SIG-M5 treated with dmso at 0.1 percent for 504 hours (cell line): Measurements from ENCODE around the gene TRIM67.

Experiments
- DNase-seq: peaks from one replicate; lab custom pipeline; 2025; ENCODE audit not compliant: unreplicated experiment; lab: John Stamatoyannopoulos, UW

Gene TRIM67

DNA sequence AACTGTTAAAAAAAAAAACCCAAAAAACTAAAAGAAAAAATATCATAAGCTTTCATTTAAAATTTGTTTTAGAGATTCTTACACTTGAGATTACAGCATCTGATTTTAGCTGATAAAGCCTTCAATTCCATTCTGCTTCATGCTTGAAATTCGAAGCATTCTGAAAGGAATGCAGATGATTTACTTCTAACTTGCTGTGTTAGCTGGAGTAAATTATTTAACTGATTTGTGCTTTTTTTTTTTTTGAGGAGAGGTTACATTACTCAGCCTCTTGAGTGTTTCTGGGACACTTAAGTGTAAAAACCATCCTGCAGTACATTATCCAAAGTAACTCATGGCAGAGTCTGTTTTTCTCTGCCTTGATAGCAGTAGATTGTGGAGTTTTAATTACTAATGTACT is 4.5 kb upstream of the TRIM67 start:
- DNase-seq, result no peak

DNA sequence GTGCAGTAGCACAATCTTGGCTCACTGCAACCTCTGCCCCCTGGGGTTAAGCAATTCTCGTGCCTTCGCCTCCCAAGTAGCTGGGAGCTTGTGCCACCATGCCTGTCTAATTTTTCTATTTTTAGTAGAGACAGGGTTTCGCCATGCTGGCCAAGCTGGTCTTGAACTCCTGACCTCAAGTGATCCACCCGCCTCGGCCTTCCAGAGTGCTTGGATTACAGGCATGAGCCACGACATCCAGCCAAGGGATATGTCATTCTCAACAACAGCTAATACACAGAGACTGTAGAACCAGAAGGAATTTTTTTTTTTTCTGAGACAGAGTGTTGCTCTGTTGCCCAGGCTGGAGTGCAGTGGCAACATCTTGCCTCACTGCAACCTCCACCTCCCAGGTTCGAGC is 3.7 kb upstream of the TRIM67 start:
- DNase-seq, result peak; percentile 10

DNA sequence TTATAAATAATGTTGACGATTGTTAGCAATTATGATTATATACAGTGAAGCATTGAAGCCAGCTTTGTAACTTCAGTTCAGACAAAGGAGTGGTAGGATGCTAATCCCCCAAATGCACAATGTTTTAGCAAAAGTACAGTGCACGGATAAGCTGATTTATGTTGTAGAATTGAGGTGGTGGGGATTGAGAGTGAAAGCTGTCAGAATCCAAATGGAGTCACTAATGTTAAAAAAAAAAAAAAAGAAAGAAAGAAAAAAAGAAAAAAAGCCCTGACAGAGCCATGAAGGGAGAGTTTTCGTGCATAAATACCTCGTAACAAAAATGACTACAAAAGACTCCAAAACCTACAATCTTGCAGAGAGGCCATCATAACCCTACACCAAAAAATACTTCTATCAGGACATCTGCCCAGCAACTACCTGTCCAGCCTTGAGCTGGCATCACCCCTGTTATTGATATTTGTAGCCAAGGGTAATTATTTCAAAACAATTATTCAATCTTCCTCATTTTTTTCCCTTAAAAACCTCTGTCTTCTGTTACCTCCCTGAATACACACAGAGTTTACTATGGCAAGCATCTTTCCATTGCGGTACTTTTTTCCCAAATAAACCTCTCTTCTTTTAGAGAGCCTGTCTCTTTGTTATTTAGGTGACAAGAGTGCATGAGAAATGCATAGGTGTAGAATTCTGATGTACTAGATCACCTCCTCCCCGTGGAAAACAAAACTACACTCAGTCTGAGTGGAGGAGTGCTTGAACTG is 2.5 kb upstream of the TRIM67 start:
- no peak for DNase-seq

DNA sequence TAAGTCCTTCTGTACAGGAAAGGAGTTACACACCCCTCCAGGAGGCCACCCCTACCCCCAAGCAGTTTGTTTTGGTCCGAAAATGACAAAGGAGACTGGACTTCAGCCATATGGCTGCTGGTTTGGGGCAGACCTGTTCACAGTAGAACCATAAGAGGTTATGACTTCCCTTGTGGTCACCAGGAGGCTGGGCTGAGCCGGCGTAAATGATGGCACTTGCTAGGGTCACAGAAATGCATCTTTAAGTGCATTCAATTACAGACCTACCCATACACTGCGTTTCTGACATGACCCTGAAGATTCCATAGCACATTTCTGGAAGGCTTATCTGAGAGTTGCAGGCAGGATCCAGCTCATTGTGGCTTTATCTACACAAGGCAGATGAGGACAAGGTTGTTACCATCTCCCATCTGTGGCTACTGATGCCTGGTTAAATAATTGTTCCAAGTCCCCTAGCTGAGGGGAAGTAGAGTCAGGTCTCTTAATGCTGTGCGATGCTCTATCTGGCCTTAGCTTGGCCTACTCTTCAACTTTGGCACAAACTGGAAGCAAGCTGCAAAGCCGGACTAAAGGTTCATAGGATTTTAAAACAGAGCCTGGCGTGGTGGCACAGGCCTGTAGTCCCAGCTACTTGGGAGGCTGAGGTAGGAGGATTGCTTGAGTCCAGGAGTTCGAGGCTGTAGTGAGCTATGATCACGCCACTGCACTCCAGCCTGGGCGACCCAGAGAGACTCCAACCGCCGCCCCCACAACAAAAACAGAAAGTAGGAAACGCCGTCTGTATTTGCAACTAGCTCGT is 1.7 kb upstream of the TRIM67 start:
- DNase-seq, result no peak

DNA sequence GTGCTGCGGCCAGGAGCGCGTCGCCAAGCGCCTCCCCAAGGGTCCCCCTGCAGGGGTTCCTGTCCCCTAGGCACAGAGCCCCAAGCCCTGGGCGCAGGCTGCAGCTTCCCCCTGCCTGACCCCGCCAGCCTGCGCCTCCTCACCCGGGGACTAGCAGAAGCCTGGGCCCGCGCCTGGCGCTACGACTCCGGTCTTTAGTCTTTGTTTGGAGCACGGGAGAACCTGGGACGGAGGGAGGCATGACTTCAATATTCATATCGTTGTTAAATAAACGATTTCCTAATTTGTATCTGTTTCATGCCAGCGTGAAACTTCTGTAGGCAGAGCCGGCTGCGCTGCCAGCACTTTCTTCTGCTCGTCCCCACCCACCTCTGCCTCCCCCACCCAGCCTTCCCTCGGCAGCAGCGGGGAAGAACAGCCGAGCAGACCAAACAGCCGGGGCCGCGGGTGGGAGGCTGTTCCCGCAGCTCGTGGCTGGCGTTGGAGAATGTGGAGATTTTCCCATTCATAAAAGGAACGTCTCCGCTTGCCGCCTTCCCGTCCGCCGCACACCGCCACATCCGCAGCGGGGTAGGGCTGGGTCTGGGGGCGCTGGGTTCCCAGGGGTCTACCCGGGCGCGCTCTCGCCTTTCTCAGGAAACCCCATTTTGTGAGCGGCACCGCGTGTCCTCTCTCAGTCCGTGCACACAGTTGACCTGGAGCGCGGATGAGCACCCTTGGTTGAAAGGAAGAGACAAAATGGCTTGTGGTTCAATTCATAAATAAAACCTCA is 777 bp upstream of the TRIM67 start:
- DNase-seq, result no peak

DNA sequence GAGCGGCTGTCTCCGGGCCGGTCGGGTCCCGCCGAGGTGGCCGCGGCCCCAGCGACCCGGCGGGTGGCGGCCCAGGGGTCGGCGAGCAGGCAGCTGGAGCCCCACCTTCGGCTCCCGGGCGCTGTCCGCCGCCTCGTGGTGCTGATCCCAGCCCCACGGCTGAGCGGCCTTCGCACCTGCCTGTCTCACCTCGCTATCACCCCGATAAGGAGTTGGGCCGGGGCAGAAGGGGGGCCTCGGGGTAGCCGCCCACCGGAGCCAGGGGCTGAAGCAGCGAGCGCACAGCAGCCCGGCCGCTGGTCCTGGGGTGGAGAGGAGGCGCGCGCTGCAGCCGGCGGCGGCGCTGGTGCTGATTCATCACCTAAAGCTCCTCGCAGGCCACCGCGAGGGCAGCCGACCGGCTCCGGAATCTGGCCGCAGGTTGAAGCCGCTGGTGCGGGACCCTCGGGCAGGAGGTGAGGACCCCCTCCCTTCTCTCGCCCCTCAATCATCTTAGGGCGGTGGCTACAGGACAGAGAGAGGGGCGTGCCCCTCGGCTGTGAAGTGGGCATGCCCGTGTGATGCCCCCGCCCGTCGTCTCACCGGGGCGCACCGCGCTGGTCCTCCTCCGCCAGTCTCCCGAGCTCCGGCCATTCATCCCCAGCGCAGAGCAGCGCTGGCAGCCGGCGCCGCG is 575 bp downstream of the TRIM67 start:
- no peak for DNase-seq

DNA sequence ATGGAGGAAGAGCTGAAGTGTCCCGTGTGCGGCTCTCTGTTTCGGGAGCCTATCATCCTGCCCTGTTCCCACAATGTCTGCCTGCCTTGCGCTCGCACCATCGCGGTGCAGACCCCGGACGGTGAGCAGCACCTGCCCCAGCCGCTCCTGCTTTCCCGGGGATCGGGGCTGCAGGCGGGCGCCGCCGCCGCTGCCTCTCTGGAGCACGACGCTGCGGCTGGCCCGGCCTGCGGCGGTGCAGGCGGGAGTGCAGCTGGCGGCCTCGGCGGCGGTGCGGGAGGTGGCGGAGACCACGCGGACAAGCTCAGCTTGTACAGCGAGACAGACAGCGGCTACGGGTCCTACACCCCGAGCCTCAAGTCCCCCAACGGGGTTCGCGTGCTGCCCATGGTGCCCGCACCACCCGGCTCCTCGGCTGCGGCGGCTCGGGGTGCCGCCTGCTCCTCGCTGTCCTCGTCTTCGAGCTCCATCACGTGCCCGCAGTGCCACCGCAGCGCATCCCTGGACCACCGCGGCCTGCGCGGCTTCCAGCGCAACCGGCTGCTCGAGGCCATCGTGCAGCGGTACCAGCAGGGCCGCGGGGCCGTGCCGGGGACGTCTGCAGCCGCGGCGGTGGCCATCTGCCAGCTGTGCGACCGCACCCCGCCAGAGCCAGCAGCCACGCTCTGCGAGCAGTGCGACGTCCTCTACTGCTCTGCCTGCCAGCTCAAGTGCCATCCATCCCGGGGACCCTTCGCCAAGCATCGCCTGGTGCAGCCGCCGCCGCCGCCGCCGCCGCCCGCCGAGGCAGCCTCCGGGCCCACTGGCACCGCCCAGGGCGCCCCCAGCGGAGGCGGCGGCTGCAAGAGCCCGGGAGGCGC is 1.3 kb downstream of the TRIM67 start:
- DNase-seq, result no peak

DNA sequence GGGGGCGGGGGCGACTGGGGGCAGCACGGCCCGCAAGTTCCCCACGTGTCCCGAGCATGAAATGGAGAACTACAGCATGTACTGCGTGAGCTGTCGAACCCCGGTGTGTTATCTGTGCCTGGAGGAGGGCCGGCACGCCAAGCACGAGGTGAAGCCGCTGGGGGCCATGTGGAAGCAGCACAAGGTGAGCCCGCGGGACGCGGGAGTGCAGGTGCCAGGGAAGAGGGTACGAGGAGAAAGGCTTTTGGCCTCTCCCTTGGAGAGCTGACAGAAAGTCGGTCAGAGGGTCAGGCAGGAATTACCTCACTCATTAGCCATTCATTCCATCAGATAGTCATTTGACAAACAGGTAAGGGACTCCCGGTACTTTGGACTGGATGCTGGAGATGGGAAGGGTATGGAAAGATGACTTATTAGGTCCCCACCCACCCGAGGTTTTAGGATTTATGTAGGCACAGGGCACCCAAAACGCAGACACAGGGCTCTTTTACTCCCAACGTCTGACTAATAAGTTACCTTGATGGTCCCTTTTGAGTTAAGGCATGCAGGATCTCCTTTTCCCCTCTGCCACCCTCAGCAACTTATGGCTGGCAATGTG is 2.1 kb downstream of the TRIM67 start:
- DNase-seq, result no peak

DNA sequence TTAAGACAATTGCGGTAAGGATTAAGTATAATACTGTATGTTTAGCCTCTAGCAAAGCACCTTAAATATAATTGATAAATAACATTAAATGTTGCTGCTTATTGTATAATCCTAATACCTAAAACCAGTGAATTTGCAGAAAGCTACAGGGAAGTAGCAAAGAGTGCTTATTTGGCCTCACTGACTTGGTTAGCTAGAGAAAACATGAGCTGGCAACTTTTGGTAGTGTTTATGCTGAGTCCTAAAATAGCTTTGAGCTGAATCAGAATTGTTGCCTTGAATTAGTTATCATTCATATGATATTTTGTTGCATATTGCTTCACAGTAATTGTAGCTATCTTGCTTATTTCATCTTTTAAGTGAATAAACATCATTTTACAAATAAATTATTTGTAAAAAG is 3.5 kb downstream of the TRIM67 start:
- DNase-seq, result no peak

DNA sequence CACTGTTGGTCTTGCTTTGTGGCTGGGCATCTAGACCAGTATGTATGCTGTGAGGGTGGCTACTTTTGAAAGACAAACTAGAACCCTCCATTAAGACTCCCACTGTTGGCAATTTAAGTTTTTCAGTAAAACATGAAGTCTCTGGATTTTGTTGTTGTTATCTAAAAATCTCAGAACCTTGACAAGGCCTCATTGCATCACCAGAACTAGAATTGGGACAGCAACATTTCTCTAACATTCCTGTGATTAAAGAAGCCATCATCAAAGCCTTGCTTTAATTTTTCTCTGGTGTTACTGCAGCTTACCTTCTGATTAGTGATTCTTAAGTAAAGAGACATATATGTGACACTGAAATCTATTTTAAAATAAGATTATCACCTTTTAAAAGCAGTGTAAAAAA is 4.5 kb downstream of the TRIM67 start:
- no peak for DNase-seq

DNA sequence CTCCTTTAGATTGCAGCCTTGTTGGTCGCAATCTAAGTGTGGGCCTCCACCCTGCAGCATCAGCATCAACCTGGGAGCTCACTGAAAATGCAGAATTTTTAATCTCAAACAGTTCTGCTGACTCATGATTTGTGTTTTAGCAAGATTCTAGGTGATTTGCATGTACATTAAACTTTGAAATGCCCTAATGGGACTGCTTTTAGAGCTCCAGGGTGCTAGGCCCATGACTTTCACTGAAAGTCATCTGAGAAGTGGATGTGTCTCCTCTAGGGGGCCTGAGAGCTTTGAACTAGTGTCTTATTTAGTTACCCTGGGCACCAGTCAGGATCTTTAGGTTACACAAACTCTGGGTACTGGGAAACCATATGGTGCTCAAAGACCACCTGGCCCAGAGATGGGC is 9.0 kb downstream of the TRIM67 start:
- DNase-seq, result peak; percentile 66

DNA sequence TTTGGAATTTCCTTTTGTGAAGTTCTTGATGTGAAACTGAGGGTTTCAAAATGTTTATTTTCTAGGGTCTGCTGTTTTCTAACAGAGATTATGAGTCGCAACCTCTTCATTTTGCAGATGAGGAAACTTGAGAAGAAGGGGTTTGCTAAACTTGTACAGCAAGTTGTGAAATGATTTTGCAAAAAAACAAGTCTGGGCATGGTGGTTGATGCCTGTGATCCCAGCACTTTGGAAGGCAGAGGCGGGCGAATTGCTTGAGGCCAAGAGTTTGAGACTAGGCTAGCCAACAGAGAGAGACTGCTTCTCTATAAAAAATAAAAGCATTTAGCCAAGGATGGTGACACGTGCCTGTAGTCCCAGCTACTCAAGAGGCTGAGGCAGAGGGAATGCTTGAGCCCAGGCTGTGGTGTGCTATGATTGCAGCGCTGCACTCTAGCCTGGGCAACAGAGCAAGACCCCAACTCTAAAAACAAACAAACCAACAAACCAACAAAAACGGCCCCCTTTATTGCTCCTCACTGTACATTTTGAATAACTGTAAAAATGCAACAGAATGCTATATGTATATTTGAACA is 9.9 kb downstream of the TRIM67 start:
- peak; percentile 78 for DNase-seq

DNA sequence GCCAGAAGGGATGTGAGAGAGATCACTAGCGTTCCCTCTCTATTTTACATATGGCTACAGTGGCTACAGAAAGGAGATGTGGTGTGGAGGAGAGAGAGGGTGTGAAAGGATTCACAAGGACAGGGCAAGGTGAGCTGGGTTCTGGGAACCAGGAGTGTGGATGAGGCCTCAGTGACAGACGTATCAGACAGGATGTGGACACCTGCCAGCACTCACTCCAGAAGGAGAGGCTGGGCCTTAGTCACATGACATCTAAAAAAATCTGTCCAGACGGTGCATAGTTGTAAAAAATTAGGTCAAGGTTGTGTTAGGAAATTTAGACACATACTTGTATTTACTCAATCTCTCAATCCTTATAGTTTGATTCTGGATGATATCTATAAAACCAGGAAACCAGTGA is 10.6 kb downstream of the TRIM67 start:
- no peak for DNase-seq

DNA sequence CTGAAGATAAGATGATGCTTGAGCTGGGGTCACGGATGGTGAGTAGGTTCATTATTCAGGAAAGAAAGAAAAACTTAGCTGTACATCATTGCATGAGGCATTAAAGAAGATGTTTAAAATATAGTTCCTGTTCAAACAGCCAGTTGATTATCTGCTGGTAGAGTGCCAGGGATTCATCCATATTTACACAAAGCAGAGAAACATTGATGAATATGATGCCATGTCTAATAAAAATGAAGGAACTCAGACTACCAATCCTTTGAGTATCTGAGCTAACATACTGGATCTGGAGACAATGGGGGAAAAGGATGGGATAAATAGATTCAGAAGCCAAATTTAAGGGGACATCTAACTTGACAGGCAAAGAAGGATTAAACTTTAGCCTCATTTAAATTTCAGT is 14.6 kb downstream of the TRIM67 start:
- no peak for DNase-seq

DNA sequence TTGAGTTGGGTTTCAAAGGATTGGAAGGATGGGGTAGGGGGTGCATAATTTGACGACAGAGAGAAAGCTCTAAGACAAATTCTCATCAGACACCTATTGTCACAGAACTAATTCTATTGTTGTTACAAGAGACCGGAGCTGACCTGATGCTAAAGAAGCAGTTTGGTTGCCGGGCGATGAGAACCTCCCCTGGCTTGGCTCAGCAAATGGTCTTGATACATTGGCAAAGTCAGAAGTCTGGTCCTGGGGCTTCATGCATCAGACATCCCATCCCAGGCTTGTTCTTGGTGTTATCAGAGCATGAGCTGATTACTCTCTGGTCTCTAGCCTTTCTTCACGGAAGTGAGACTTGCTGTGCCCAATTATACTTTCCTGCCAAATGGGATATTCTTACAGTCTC is 15.4 kb downstream of the TRIM67 start:
- DNase-seq, result no peak

DNA sequence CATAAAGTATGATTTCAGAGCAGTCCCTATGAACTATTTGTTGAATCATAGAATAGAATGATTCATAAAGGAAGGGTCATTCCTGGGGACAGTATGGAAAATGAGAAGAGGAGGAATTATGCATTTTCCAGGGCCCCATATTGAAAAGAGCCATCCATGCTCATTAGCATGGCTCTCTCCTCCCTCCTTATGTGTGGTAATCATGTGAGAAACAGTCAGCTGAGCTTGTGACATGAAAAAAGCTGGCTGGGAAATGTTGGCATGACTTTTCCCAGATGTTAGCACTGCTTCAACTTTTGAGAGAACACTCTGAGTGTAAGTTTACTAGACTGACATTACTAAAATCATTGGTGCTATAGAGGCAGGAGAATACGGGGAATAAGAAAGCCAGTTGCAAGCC is 16.1 kb downstream of the TRIM67 start:
- DNase-seq, result no peak

DNA sequence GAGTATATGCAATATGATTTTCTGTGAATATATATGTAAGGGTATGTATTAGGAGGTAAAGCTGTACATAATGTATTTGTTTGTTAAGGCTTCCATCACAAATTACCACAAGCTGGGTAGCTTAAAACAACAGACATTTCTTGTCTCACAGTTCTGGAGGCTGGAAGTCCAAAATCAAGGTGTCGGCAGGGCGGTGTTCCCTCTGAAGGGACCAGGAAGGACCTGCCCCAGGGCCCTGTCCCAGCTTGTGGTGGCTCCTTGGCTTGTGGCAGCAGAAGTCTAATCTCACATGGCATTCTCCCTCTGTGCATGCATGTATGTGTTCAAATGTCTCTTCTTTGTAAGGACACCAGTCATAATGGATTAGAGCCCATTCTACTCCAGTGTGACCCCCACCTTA is 17.1 kb downstream of the TRIM67 start:
- DNase-seq, result no peak

DNA sequence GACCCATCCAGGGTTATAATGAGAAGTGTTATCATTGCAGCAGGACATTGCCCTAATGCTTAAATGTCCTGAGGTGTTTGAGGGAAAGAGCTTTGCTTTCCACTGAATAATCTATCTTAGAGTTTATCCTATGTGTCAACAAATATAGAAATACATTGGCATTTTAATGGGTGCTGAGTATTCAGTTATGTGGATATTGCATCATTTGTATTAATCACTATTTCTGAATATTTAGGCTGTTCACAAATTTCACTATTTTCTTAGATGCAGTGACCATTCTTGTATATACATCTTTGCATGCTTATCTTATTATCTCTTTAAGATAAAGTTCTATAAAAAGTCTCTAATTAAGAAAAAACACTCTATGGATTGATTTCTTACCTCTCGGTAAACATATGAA is 18.2 kb downstream of the TRIM67 start:
- no peak for DNase-seq

DNA sequence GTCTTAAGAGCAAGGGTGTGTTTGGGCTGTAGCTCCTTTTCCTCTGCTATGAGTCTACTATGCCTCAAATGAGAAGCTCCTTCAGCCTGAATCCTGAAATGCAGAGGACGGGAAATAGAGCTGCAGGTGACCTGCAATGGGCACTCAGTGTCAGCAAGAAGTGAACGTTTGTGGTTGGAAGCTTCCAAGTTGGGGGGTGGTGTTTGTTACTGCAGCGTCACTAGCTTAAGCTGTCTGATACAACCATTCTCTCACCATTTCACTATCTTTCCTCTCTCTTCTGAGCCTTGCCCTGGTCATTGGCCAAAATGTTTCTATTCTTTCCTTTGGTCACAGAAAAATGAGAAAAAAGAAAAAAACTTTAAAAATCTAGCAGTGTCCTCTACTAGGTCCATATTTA is 19.4 kb downstream of the TRIM67 start:
- no peak for DNase-seq

DNA sequence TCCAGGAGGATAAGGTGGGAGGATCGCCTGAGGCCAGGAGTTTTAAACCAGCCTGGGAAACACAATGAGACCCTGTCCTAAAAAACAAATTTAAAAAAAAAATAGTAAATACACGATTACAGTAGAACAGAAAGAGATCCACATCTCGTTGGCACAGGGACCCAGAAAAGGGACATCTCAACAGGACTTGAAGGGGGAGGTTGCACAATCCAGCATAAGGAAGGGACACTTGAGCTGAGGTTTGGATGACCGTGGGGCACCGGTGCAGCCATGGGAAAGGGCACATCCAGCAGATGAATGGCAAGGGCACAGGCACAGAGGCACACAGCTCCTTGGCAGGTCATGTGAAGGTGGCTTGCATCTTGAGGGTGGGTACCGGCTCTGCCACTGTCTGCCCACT is 20.5 kb downstream of the TRIM67 start:
- DNase-seq, result no peak
